Vagina (tissue), 2 donors: Measurements from ENCODE around the gene LEKR1.

Source experiments
- POLR2A ChIP-seq, 2 donors: fragments of 450-650 bp; IDR thresholded peaks; one replicate each; pipeline ENCODE4 v1.6.1; 2017; ENCODE audit warnings: antibody characterized with exemption in 2 of 2, mild to moderate bottlenecking in 2 of 2, moderate library complexity in 2 of 2
- POLR2AphosphoS5 ChIP-seq, 2 donors: sonication (generic); formaldehyde crosslinking; IDR thresholded peaks; one replicate each; pipeline ENCODE4 v1.9.0; 2017; ENCODE audit warnings: antibody characterized with exemption in 2 of 2, mild to moderate bottlenecking in 2 of 2, low read depth in 1 of 2; ENCODE audit not compliant: insufficient read depth in 1 of 2
- TF ChIP-seq, protein P1 (sequence below), 3 experiments: fragments of 450-650 bp in 2 of 3; fragments of 200-600 bp in 1 of 3; sonication (generic) in 1 of 3; IDR thresholded peaks; one replicate each; pipeline ENCODE4 v1.5.1; 2017 to 2019; ENCODE audit warnings: antibody characterized with exemption in 3 of 3, mild to moderate bottlenecking in 2 of 3, moderate library complexity in 2 of 3

- TF ChIP-seq POLR2AphosphoS5 (IDR thresholded peaks at IDR 0.05; ENCODE audit: insufficient read depth in 1 of 2, low read depth in 1 of 2) (no peak), POLR2A (IDR thresholded peaks at IDR 0.05) (no peak)
- TF ChIP-seq, protein P1, sequence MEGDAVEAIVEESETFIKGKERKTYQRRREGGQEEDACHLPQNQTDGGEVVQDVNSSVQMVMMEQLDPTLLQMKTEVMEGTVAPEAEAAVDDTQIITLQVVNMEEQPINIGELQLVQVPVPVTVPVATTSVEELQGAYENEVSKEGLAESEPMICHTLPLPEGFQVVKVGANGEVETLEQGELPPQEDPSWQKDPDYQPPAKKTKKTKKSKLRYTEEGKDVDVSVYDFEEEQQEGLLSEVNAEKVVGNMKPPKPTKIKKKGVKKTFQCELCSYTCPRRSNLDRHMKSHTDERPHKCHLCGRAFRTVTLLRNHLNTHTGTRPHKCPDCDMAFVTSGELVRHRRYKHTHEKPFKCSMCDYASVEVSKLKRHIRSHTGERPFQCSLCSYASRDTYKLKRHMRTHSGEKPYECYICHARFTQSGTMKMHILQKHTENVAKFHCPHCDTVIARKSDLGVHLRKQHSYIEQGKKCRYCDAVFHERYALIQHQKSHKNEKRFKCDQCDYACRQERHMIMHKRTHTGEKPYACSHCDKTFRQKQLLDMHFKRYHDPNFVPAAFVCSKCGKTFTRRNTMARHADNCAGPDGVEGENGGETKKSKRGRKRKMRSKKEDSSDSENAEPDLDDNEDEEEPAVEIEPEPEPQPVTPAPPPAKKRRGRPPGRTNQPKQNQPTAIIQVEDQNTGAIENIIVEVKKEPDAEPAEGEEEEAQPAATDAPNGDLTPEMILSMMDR (IDR thresholded peaks at IDR 0.05): no peak
Measured at GRCh38 chr3:157070678-157070999, 244.5 kb downstream of the LEKR1 start.
